Spleen (tissue), 13 donors: ENCODE results near the gene TMPRSS11D. TPM values are rescaled to one million over a fixed set of nuclear protein-coding genes. Genes with fewer than 3 reads are reported as not detected.

Experiments used
- DNase-seq: peaks from one replicate; pipeline ENCODE4 v3.0.0-alpha.2; 2020
- H3K27ac ChIP-seq, 8 donors: fragments of 200-600 bp; sonication (generic) in 7 of 8; 1 replicate in 4 of 8; 2 replicates in 4 of 8; pipeline versions ENCODE4 v1.5.0 to v1.8.0; 2016 to 2021; ENCODE audit warnings: inconsistent platforms in 4 of 8, mild to moderate bottlenecking in 4 of 8, moderate library complexity in 1 of 8
- H3K27me3 ChIP-seq, 7 donors: fragments of 200-600 bp; sonication (generic) in 6 of 7; replicated peaks in 1 of 7; 1 replicate in 4 of 7; 2 replicates in 3 of 7; pipeline versions ENCODE4 v1.5.0 to v1.8.0; 2016 to 2021; ENCODE audit warnings: inconsistent platforms in 3 of 7, mild to moderate bottlenecking in 1 of 7
- H3K36me3 ChIP-seq, 6 donors: fragments of 200-600 bp; sonication (generic) in 5 of 6; 1 replicate in 4 of 6; 2 replicates in 2 of 6; pipeline versions ENCODE4 v1.5.0 to v1.8.0; 2016 to 2021; ENCODE audit warnings: inconsistent platforms in 2 of 6
- H3K4me1 ChIP-seq, 6 donors: fragments of 200-600 bp; sonication (generic) in 5 of 6; 1 replicate in 3 of 6; 2 replicates in 3 of 6; pipeline versions ENCODE4 v1.5.0 to v1.8.0; 2016 to 2021; ENCODE audit warnings: inconsistent platforms in 3 of 6
- H3K4me3 ChIP-seq, 8 donors: fragments of 200-600 bp; sonication (generic) in 7 of 8; 1 replicate in 4 of 8; 2 replicates in 4 of 8; pipeline versions ENCODE4 v1.5.0 to v1.8.0; 2016 to 2021; ENCODE audit warnings: inconsistent platforms in 4 of 8, mild to moderate bottlenecking in 4 of 8, moderate library complexity in 2 of 8
- H3K9me3 ChIP-seq, 8 donors: fragments of 200-600 bp; sonication (generic) in 7 of 8; 1 replicate in 4 of 8; 2 replicates in 4 of 8; pipeline versions ENCODE4 v1.5.0 to v1.8.0; 2016 to 2021; ENCODE audit warnings: inconsistent platforms in 4 of 8
- CTCF ChIP-seq, 11 experiments: fragments of 200-600 bp in 7 of 11; fragments of 450-650 bp in 4 of 11; sonication (generic) in 4 of 11; IDR thresholded peaks in 8 of 11; conservative IDR thresholded peaks in 3 of 11; 1 replicate in 7 of 11; 2 replicates in 4 of 11; pipeline versions ENCODE4 v1.4.0 to v1.8.0; 2016 to 2021; ENCODE audit warnings: antibody characterized with exemption in 11 of 11, inconsistent platforms in 4 of 11, mild to moderate bottlenecking in 1 of 11
- POLR2A ChIP-seq, 3 donors: fragments of 450-650 bp; IDR thresholded peaks; one replicate each; pipeline ENCODE4 v1.5.1; 2017; ENCODE audit warnings: antibody characterized with exemption in 3 of 3, mild to moderate bottlenecking in 1 of 3
- POLR2AphosphoS5 ChIP-seq, 3 donors: sonication (generic); formaldehyde crosslinking; IDR thresholded peaks; one replicate each; pipeline ENCODE4 v1.5.1; 2017; ENCODE audit warnings: antibody characterized with exemption in 3 of 3
- WGBS, 5 donors: extraction: QIAGEN DNeasy Blood & Tissue Kit in 3 of 5; methylation state at CpG; one replicate each; pipeline versions ENCODE4 v1.1.5 to v1.1.7; 2013 to 2018; 5-methylcytosine and 5-hydroxymethylcytosine counted together
- intact Hi-C: fragments of 100-400 bp; cut with DNase I; formaldehyde crosslinking; loops from one replicate; pipeline ENCODE4 v1.15.0; 2023; ENCODE audit warnings: low total_unique reads
- long read RNA-seq, 2 donors: transcript quantifications; one replicate each; lab custom pipeline, GENCODE V29; 2026
- polyA plus RNA-seq, 3 donors: library from polyadenylated mRNA; stranded (reverse); fragments of 200-250 nt; gene quantifications; one replicate each; pipeline ENCODE4 v1.2.1, GENCODE V29; 2013
- total RNA-seq, 7 donors: library from RNA; depleted of rRNA in 3 of 7; stranded (reverse); fragments of >200 nt in 3 of 7; fragmentation: NEBNext Ultra II Directional in 4 of 7; extraction: Animal tissue kit (Norgen Biotek cat#: 25700) in 4 of 7; gene quantifications; one replicate each; pipeline versions ENCODE4 v1.1.0 to v1.2.1, GENCODE V29; 2016 to 2021
- donor health status: healthy with polysubstance abuse.
- donor health status: DM: no; HTN: no; CAD: no; lungs with moderate emphysema.
- donor health status: DM: no; HTN: no; CAD: no.
- donor health status: Bipolar disorder and iron deficiency.
- donor health status: healthy.
- donor health status: DM: no; HTN: no; CAD: no.
- donor health status: DM: yes; HTN: yes; CAD: no.

The TMPRSS11D gene, protein sequence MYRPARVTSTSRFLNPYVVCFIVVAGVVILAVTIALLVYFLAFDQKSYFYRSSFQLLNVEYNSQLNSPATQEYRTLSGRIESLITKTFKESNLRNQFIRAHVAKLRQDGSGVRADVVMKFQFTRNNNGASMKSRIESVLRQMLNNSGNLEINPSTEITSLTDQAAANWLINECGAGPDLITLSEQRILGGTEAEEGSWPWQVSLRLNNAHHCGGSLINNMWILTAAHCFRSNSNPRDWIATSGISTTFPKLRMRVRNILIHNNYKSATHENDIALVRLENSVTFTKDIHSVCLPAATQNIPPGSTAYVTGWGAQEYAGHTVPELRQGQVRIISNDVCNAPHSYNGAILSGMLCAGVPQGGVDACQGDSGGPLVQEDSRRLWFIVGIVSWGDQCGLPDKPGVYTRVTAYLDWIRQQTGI
- not detected for total RNA-seq
- under 1 TPM in 2 of 3 donors, not detected in 1; 0.02 to 0.06 TPM for polyA plus RNA-seq
- long read RNA-seq, donor 1 = 0 reads
- long read RNA-seq, donor 2 = 0 reads

DNA sequence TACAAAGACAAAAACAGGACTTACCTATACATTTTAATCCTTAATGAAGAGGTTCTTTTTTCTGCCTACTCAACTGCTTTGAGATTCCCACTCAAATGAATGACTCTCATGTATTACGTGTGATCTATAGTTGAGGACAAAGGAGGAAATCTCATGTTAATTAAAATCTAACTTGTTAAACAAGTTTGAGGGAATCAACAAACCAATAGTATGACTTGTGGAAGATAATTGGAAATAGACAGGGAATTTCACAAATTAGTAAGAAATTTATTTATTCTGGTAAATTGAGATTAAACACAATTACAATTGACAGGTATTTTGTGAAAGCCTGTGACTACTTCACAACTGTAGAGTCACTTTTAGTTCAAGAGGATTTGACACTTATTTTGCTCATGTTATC, at the start of gene TMPRSS11D:
Gene TMPRSS11D, minus strand, starts transcription at position 101 of the 400 bp plus-strand sequence. Its CDS starts 69 bp downstream, at position 32.
- intact Hi-C loops = no loop called here
- Histone ChIP-seq H3K27ac (peak within 1 kb of the TSS in 2 of 8 donors; percentile 45 to 54), H3K4me3 (no peak within 1 kb of the TSS), H3K9me3 (no peaks in the 10 kb centered on the region), H3K27me3 (no peaks in the 10 kb centered on the region), H3K4me1 (no peaks in the 10 kb centered on the region), H3K36me3 (no peaks in the 10 kb centered on the region)
- 73 to 88% (median 82%) methylated on average over 1 of the region's 1 CpG for WGBS, 5 donors
- no peak for DNase-seq
- TF ChIP-seq POLR2A (IDR thresholded peaks at IDR 0.05) (no peak), POLR2AphosphoS5 (IDR thresholded peaks at IDR 0.05) (no peak), CTCF (IDR thresholded peaks at IDR 0.05 in 8 of 11, conservative IDR thresholded peaks at IDR 0.05 in 3 of 11) (no peak)

- no peak for DNase-seq
- no peak overlapping the region for H3K4me3 ChIP-seq
- H3K27ac ChIP-seq = no peak overlapping the region
- no peak for TF ChIP-seq CTCF (IDR thresholded peaks at IDR 0.05 in 8 of 11, conservative IDR thresholded peaks at IDR 0.05 in 3 of 11)
- no peaks in the 10 kb centered on the region for H3K4me1 ChIP-seq
- peaks cover 0 to 5% (median 0%) of the 10 kb centered on the region in 8 donors for H3K9me3 ChIP-seq
- H3K36me3 ChIP-seq = no peaks in the 10 kb centered on the region
- intact Hi-C loops = no loop called here
- H3K27me3 ChIP-seq = no peaks in the 10 kb centered on the region
- 85 to 95% (median 93%) methylated on average over 5 of the region's 5 CpGs for WGBS, 5 donors
These were observed 49.2 kb upstream of the TMPRSS11D start for GRCh38 chr4:67933038-67933437.

DNA sequence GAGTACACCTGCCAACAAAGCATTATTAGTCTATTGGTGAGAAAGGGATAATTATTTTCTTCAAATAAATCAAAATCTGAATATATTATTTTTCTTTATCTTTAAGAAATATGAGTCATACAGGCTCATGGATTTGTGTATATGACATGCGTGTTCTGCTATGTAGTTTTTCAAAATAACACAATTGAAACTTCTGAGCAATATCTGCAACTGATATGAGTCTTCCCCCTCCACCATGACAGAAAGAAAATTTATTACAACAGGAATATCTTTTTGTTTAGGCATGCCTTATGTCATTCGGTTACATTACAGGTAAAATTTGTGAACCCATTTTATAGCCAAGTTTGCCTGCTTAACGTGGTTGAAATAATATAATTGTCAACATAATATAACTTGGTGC, 47.5 kb upstream of the TMPRSS11D start:
- TF ChIP-seq POLR2AphosphoS5 (IDR thresholded peaks at IDR 0.05) (no peak), CTCF (IDR thresholded peaks at IDR 0.05 in 8 of 11, conservative IDR thresholded peaks at IDR 0.05 in 3 of 11) (no peak), POLR2A (IDR thresholded peaks at IDR 0.05) (no peak)
- H3K9me3 ChIP-seq = no peaks in the 10 kb centered on the region
- no peak overlapping the region for H3K4me3 ChIP-seq
- no peak overlapping the region for H3K27ac ChIP-seq
- no peaks in the 10 kb centered on the region for H3K27me3 ChIP-seq
- WGBS, 5 donors = 86 to 96% (median 91%) methylated on average over 3 of the region's 3 CpGs
- no peaks in the 10 kb centered on the region for H3K36me3 ChIP-seq
- H3K4me1 ChIP-seq = no peaks in the 10 kb centered on the region
- DNase-seq = no peak
- intact Hi-C loops = no loop called here

DNA sequence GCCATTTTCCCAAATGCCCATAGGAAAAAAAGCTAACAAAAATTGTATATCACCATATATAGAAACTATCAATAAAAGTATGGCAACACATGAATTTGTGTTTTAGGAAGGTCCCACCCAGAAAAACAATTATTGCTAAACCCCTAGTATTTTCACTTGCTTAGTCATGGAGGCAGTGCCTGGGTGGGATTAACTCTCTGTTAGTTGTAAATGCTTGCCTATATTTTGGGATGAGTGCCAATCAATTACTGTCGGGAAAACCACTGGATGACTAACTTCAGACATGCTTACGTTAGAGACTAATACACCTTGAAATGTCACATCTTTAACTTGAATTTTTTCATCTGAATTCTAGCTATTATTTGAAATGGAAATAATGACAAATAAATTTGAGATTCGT, 45.6 kb upstream of the TMPRSS11D start:
- WGBS, 5 donors = 82 to 91% (median 86%) methylated on average over 3 of the region's 3 CpGs
- intact Hi-C loops = no loop called here

More for the DNA sequence above, 45.6 kb upstream of the TMPRSS11D start:
- no peak for DNase-seq
- Histone ChIP-seq H3K9me3 (peaks cover 0 to 4% (median 0%) of the 10 kb centered on the region in 8 donors), H3K27ac (no peak overlapping the region), H3K4me3 (no peak overlapping the region), H3K4me1 (no peaks in the 10 kb centered on the region), H3K36me3 (no peaks in the 10 kb centered on the region), H3K27me3 (no peaks in the 10 kb centered on the region)
- no peak for TF ChIP-seq POLR2AphosphoS5 (IDR thresholded peaks at IDR 0.05)
- no peak for TF ChIP-seq POLR2A (IDR thresholded peaks at IDR 0.05)
- TF ChIP-seq CTCF (IDR thresholded peaks at IDR 0.05 in 8 of 11, conservative IDR thresholded peaks at IDR 0.05 in 3 of 11) = no peak
